NT2/D1 (cell line): Measurements from ENCODE around the gene USP47.

ENCODE experiments used
- DNase-seq: peaks from one replicate; pipeline ENCODE4 v3.0.0-alpha.2; 2011; ENCODE audit warnings: low read depth, low spot score
- H3K27me3 ChIP-seq: 2 replicates; pipeline ENCODE4 v1.6.0; 2011; ENCODE audit warnings: mild to moderate bottlenecking; ENCODE audit not compliant: insufficient read length, insufficient read depth
- H3K36me3 ChIP-seq: 2 replicates; pipeline ENCODE4 v1.6.1; 2011; ENCODE audit warnings: mild to moderate bottlenecking, low read length, mixed read lengths; ENCODE audit not compliant: insufficient read depth, insufficient read length
- H3K4me1 ChIP-seq: 2 replicates; pipeline ENCODE4 v1.5.1; 2011; ENCODE audit not compliant: insufficient read depth, insufficient read length
- H3K4me3 ChIP-seq: 2 replicates; pipeline ENCODE4 v1.5.1; 2011; ENCODE audit warnings: low read depth; ENCODE audit not compliant: insufficient read length
- H3K9ac ChIP-seq: 2 replicates; pipeline ENCODE4 v1.6.0; 2011; ENCODE audit warnings: low read depth; ENCODE audit not compliant: insufficient read length
- H3K9me3 ChIP-seq: 2 replicates; pipeline ENCODE4 v1.5.1; 2011; ENCODE audit warnings: mild to moderate bottlenecking, low read length; ENCODE audit not compliant: insufficient read depth
- SUZ12 ChIP-seq: IDR thresholded peaks from 2 replicates; pipeline ENCODE4 v1.6.1; 2011; ENCODE audit not compliant: insufficient read length, insufficient read depth; ENCODE audit errors: extremely low read depth
- YY1 ChIP-seq: IDR thresholded peaks from 2 replicates; pipeline ENCODE4 v1.6.1; 2011; ENCODE audit not compliant: insufficient read length, insufficient read depth
- ZNF274 ChIP-seq: IDR thresholded peaks from 2 replicates; pipeline ENCODE4 v1.6.1; 2011; ENCODE audit warnings: mild to moderate bottlenecking, low read depth, low read length

USP47 gene

GRCh38 chr11:11841723-11842420 is at the start of gene USP47:
Gene USP47 (plus strand): TSS chr11:11841972. CDS start chr11:11842186, 214 bp downstream.
- TF ChIP-seq YY1 (peak; percentile 69), SUZ12 (no peak)
- no peaks in the 10 kb centered on the region for H3K27me3 ChIP-seq
- no peaks in the 10 kb centered on the region for H3K4me1 ChIP-seq
- no peaks in the 10 kb centered on the region for H3K36me3 ChIP-seq
- peak within 1 kb of the TSS; percentile 90 for H3K9ac ChIP-seq
- no peaks in the 10 kb centered on the region for H3K9me3 ChIP-seq
- H3K4me3 ChIP-seq = peak within 1 kb of the TSS; percentile 81
- peak; percentile 73 for DNase-seq

GRCh38 chr11:11793073-11793472 is 48.7 kb upstream of the USP47 start:
- H3K9me3 ChIP-seq = no peaks in the 10 kb centered on the region
- H3K36me3 ChIP-seq = no peaks in the 10 kb centered on the region
- no peaks in the 10 kb centered on the region for H3K4me1 ChIP-seq
- H3K4me3 ChIP-seq = no peak overlapping the region
- H3K9ac ChIP-seq = no peak overlapping the region
- TF ChIP-seq YY1 (no peak), SUZ12 (no peak)
- no peaks in the 10 kb centered on the region for H3K27me3 ChIP-seq
- no peak for DNase-seq

GRCh38 chr11:11798586-11799438 is 43.0 kb upstream of the USP47 start:
- Histone ChIP-seq H3K4me1 (no peaks in the 10 kb centered on the region), H3K9me3 (no peaks in the 10 kb centered on the region), H3K4me3 (no peak overlapping the region), H3K9ac (no peak overlapping the region), H3K27me3 (no peaks in the 10 kb centered on the region), H3K36me3 (no peaks in the 10 kb centered on the region)
- DNase-seq = peak; percentile 46
- TF ChIP-seq SUZ12 (no peak), ZNF274 (no peak), YY1 (no peak)

- TF ChIP-seq SUZ12 = no peak
- TF ChIP-seq ZNF274 = no peak
- TF ChIP-seq YY1 = no peak
- Histone ChIP-seq H3K36me3 (no peaks in the 10 kb centered on the region), H3K27me3 (no peaks in the 10 kb centered on the region), H3K4me1 (no peaks in the 10 kb centered on the region), H3K4me3 (no peak overlapping the region), H3K9ac (no peak overlapping the region), H3K9me3 (no peaks in the 10 kb centered on the region)
- no peak for DNase-seq
These were observed 36.5 kb upstream of the USP47 start for GRCh38 chr11:11805228-11805627.

DNA sequence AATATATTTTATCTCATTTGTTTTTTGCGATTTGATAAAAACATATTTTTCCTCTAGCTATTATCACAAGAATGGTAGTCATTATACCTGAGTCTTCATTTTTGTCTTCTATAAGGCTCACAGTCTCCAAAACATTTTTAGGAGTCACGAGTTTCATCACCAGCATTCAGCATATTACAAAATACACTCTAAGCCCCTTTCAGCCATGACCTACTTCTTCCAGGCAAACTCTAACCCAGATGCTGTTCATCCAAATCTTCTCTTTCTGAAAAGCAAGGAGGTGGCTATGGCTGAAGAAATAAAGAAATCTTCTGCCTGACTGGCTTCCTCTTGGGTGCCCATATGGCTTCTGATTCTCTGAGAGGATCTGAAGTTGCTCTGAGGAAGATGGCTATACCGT is 35.7 kb upstream of the USP47 start:
- Histone ChIP-seq H3K27me3 (no peaks in the 10 kb centered on the region), H3K9ac (no peak overlapping the region), H3K36me3 (no peaks in the 10 kb centered on the region), H3K4me3 (no peak overlapping the region), H3K4me1 (no peaks in the 10 kb centered on the region), H3K9me3 (no peaks in the 10 kb centered on the region)
- no peak for TF ChIP-seq SUZ12
- TF ChIP-seq ZNF274 = no peak
- TF ChIP-seq YY1 = no peak
- no peak for DNase-seq

DNA sequence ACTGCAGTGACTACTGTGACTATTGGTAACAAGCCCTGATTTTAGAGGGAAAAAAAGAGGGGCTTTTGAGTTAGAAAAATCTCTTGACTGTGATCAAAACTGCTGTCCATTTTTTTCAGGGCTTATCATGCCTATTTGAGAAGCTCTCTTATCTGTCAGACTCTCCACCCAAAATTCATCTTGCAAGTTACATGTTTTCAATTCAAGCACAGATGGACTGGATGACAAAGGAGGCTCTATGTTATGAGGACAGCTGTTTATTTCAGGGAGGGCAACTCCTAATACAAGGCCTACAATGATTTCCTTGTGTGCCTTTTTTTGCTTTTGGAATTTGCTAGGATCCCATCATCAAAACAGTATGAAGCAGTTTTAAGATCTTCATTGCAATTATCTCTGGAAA is 35.2 kb upstream of the USP47 start:
- TF ChIP-seq SUZ12 = no peak
- TF ChIP-seq ZNF274 = no peak
- no peak for TF ChIP-seq YY1
- no peak for DNase-seq
- Histone ChIP-seq H3K9me3 (no peaks in the 10 kb centered on the region), H3K36me3 (no peaks in the 10 kb centered on the region), H3K4me1 (no peaks in the 10 kb centered on the region), H3K27me3 (no peaks in the 10 kb centered on the region), H3K4me3 (no peak overlapping the region), H3K9ac (no peak overlapping the region)

DNA sequence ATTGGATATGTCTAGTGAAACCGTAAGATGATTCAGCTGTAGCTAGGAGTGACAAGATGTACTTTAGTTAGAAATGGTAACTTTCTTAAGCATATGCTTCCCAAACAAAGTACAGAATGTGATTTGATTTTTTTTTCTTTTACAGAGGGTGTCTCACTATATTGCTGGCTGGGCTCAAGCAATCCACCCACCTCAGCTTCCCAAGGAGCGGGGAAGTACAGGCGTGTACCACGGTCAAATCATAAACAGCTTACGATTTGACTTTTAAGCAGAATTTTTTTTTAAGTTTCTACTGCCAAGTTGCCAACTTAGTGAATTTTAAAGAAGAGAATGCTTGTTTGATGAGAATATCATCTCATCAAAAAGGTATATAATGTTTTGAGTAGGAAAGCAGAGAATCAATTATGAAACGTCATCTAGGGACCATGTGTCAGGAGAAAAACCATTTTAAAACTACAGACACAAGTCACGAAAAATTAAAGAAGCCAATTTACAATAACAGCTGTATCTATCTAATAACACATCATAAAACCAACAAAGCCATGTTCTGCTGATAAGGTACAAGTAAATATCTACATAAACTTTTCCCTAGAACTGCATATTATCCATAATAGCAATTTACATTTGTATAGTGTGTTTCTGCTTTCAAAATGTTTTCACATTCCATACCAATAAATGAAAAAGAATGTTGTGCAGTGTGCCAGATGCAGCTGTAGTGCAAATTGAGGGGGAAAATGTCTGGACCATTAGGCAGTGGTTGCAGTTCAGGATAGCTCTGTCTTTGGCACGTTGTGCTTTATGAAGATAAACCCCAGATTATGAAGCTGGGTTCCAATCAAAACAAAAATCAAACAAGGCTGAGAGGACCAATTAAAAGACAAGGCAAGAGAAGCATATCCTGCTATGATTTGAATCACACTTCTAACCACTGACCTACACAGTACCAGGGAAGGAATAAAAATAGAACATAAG is 33.7 kb upstream of the USP47 start:
- Histone ChIP-seq H3K36me3 (no peaks in the 10 kb centered on the region), H3K4me1 (no peaks in the 10 kb centered on the region), H3K4me3 (no peak overlapping the region), H3K9me3 (no peaks in the 10 kb centered on the region), H3K9ac (no peak overlapping the region), H3K27me3 (no peaks in the 10 kb centered on the region)
- TF ChIP-seq YY1 = no peak
- no peak for TF ChIP-seq ZNF274
- DNase-seq = no peak
